GM19035 (cell line): ENCODE data around the gene MRPL50.

Experiments
- ATAC-seq: cut with Tn5 transposase; IDR thresholded peaks from one replicate; pipeline ENCODE4 v1.9.1; 2021; ENCODE audit not compliant: unreplicated experiment

Gene MRPL50

GRCh38 chr9:101398068-101398929 is at the start of gene MRPL50, which contains the start of gene ZNF189:
Gene MRPL50, minus strand, starts transcription at chr9:101398618. Its CDS starts 26 bp downstream, at chr9:101398592.
Gene ZNF189, plus strand, starts transcription at chr9:101398851. Its CDS starts 306 bp downstream, at chr9:101399157.
- ATAC-seq = peak; percentile 98

- no peak for ATAC-seq
Measured at GRCh38 chr9:101446732-101447131, 48.3 kb upstream of the MRPL50 start.

GRCh38 chr9:101445353-101446029 is 47.1 kb upstream of the MRPL50 start:
- ATAC-seq = no peak

- ATAC-seq = no peak
Measured at GRCh38 chr9:101443364-101443771, 45.0 kb upstream of the MRPL50 start.

- no peak for ATAC-seq
Measured at GRCh38 chr9:101442736-101443135, 44.3 kb upstream of the MRPL50 start.

GRCh38 chr9:101442318-101442717 is 43.9 kb upstream of the MRPL50 start:
- no peak for ATAC-seq

GRCh38 chr9:101440714-101441230 is 42.4 kb upstream of the MRPL50 start:
- no peak for ATAC-seq

- no peak for ATAC-seq
Measured at GRCh38 chr9:101438523-101438922, 40.1 kb upstream of the MRPL50 start.

- no peak for ATAC-seq
Measured at GRCh38 chr9:101437806-101438232, 39.4 kb upstream of the MRPL50 start.

- no peak for ATAC-seq
Measured at GRCh38 chr9:101435601-101436079, 37.2 kb upstream of the MRPL50 start, which contains the start of gene ALDOB. Gene ALDOB, minus strand, starts transcription at chr9:101435774. Its CDS starts 4,887 bp downstream, at chr9:101430887.

GRCh38 chr9:101434998-101435397 is 36.6 kb upstream of the MRPL50 start:
- ATAC-seq = no peak

- ATAC-seq = no peak
Measured at GRCh38 chr9:101433229-101433628, 34.8 kb upstream of the MRPL50 start.

GRCh38 chr9:101432740-101433139 is 34.3 kb upstream of the MRPL50 start:
- no peak for ATAC-seq

GRCh38 chr9:101432171-101432570 is 33.8 kb upstream of the MRPL50 start:
- no peak for ATAC-seq

- ATAC-seq = no peak
Measured at GRCh38 chr9:101429736-101430135, 31.3 kb upstream of the MRPL50 start.

GRCh38 chr9:101428909-101429308 is 30.5 kb upstream of the MRPL50 start:
- ATAC-seq = no peak

- peak; percentile 72 for ATAC-seq
Measured at GRCh38 chr9:101427957-101428655, 29.7 kb upstream of the MRPL50 start.

GRCh38 chr9:101427358-101427757 is 28.9 kb upstream of the MRPL50 start:
- ATAC-seq = no peak

GRCh38 chr9:101421653-101422065 is 23.2 kb upstream of the MRPL50 start:
- ATAC-seq = no peak

GRCh38 chr9:101419863-101420262 is 21.4 kb upstream of the MRPL50 start:
- ATAC-seq = no peak
